ENCODE measurements around the gene GAST. TPM values are rescaled to one million over a fixed set of nuclear protein-coding genes. Genes with fewer than 3 reads are reported as not detected.

Gene GAST
- total RNA-seq, 1 experiment from 2014 or later, result not detected

GRCh38 chr17:41728056-41728455, 15.9 kb downstream of the GAST start:
- H3K79me1 ChIP-seq (ENCODE audit: insufficient read depth, low read depth, low read length, poor library complexity, severe bottlenecking), result no peaks in the 10 kb centered on the region
- no peak overlapping the region for H3K9ac ChIP-seq (ENCODE audit: extremely low read depth, insufficient read length, low read length)
- no peak overlapping the region; the same call in 1 of the 2 replicates for H3K14ac ChIP-seq (ENCODE audit: insufficient read depth, low read length)
- no peak overlapping the region for H3K4me2 ChIP-seq (ENCODE audit: insufficient read depth, insufficient read length, low read length)
- Mint-ChIP-seq H3K27me3 (ENCODE audit: low read depth) (peaks cover 38% of the 10 kb centered on the region), H3K36me3 (ENCODE audit: insufficient read depth in 1 of 3, low read depth in 3 of 3) (no peaks in the 10 kb centered on the region; a peak in 2 of 7 replicates), H3K27ac (no peak overlapping the region; a peak in 1 of 7 replicates), H3K9me3 (no peaks in the 10 kb centered on the region), H3K4me1 (peaks cover 5 to 29% of the 10 kb centered on the region in 2 experiments; a peak in 3 of 4 replicates), H3K4me3 (no peak overlapping the region)
- no peak overlapping the region for H2AK5ac ChIP-seq (ENCODE audit: insufficient read length, low read length)
- H3K27me3 ChIP-seq (ENCODE audit: insufficient read depth, low read length), result peaks cover 16% of the 10 kb centered on the region; the same call in 1 of the 2 replicates
- H3K18ac ChIP-seq (ENCODE audit: insufficient read length, low read depth, low read length), result no peak overlapping the region
- no peak overlapping the region for H3K27ac ChIP-seq (ENCODE audit: insufficient read length, low read depth, low read length)
- no CpG with 5 or more reads among the region's 12 CpGs for WGBS (ENCODE audit: extremely low coverage, insufficient read length, low lambda C conversion rate)
- no peak overlapping the region for H4K5ac ChIP-seq (ENCODE audit: insufficient read length, low read depth, low read length)
- H3K9me3 ChIP-seq (ENCODE audit: control insufficient read depth, low read depth, low read length), result no peaks in the 10 kb centered on the region
- no peak for TF ChIP-seq CTCF (conservative IDR thresholded peaks at IDR 0.05)
- H3K79me2 ChIP-seq (ENCODE audit: insufficient read depth, low read length), result no peaks in the 10 kb centered on the region
- no peak overlapping the region for H3K4ac ChIP-seq (ENCODE audit: low read depth, low read length)
- no peak overlapping the region for H2BK15ac ChIP-seq (ENCODE audit: low read depth, low read length)
- DNase-seq, result no peak
- no peak overlapping the region for H2BK12ac ChIP-seq (ENCODE audit: insufficient read length, low read depth, low read length)
- no peak overlapping the region for H4K8ac ChIP-seq (replicated peaks; ENCODE audit: insufficient read length, low read depth, low read length)
- no peak overlapping the region for H4K91ac ChIP-seq (ENCODE audit: insufficient read length, low read depth, low read length)
- no peaks in the 10 kb centered on the region for H3K4me1 ChIP-seq (ENCODE audit: insufficient read depth, low read length)
- H2BK20ac ChIP-seq (ENCODE audit: low read depth, low read length, poor library complexity, severe bottlenecking), result no peak overlapping the region
- no peak overlapping the region for H2BK5ac ChIP-seq (ENCODE audit: insufficient read length, low read length)
- H3K23me2 ChIP-seq (ENCODE audit: insufficient read length, low read depth, low read length, poor library complexity, severe bottlenecking), result no peaks in the 10 kb centered on the region
- H3K23ac ChIP-seq (ENCODE audit: insufficient read length, low read depth, low read length), result no peak overlapping the region
- H3T11ph ChIP-seq (ENCODE audit: low read length), result no peak overlapping the region
- H3K56ac ChIP-seq (ENCODE audit: insufficient read length, low read depth, low read length), result no peak overlapping the region
- H2AFZ ChIP-seq (ENCODE audit: low read length), result no peak overlapping the region
- peaks cover 2% of the 10 kb centered on the region for H4K20me1 ChIP-seq (ENCODE audit: control insufficient read depth, insufficient read depth, insufficient read length)
- H2BK120ac ChIP-seq (ENCODE audit: low read depth, low read length, poor library complexity, severe bottlenecking), result no peak overlapping the region
